NCI-H82 (cell line): ENCODE measurements around the gene MRI1.

Source experiments
- DNase-seq: peaks from one replicate; lab custom pipeline; 2025; lab: John Stamatoyannopoulos, UW

The MRI1 gene

DNA sequence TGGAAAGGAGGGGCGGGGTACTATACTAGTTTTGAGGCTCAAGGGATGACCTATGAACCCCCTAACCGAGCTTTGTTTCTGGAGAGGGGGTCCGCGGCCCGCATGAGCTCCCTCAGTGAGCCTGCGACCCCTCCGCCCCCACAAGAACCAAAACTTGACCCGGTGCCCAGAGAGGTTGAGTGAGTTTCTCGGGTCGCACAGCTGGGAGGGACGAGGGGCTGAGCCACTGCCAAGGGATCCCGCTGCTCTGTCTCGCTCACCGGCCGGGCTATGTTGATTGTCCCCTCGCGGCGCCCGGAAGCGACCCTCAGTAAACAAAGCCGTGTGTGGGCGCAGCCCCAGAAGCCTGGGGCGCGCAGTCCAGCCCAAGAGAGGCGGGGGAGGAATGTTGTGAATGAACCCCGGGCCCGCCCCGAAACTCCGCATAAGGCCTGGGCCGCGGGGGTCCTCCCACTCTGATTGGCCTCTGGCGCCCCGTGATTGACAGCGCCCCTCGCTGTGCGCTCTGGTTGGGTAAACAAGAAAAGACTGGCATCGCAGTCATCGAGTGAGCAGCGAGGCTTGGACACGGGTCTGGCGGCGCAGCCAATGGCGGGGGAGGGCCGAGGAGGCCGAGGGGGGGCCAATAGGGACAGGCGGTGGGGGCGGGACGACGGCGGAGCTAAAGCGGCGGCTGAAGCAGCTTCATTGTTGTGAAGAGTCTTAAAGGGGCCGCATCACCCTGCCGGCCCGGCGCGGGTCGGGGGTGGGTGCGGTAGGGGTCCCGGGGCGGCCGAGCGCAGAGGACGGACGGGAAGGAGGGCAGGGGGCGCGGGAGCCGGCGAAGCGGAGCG, 30.7 kb downstream of the MRI1 start, which contains the start of gene ZSWIM4:
Gene ZSWIM4 (plus strand): TSS at position 687 of the 833 bp plus-strand sequence. CDS start 206 bp downstream, outside the sequence.
- peak; percentile 100 for DNase-seq

- DNase-seq, result no peak
These were observed 31.4 kb downstream of the MRI1 start for GRCh38 chr19:13795595-13796300.

DNA sequence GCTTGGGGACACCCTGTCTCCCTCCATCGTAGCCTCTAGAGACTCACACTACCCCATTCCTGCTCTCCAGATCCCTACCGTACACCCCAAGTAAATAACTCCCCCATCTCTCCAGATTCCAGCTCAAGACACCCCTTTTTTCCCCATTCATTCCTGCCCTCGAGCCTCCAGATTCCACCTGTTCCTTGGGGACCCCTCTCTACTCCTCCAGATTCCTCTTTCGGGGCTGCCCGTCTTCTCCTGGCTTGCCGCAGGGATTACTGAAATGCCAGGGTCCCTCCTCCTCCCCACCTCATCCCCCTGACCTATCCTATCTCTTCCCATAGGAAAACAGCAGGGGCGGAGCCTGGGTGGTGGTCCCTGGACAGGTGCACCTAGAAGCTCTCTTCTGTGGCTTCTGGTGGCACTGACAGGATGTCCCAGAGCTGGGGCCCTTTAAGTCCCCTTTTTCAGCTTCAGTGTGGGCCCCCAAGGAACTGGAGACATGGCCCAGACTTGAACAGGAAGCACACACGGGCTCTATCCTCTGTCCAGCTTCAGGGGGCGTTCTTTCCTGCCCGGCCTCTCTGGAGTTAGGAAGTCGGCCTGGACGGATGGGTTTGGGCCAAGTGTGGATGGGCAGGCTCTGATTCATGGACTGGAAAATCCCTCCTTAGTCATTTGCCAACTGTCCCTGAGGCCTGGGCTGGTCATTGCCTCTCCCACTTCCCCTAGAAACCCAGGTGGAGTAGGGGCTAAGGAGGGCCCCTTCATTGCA, 32.2 kb downstream of the MRI1 start:
- peak; percentile 59 for DNase-seq

- DNase-seq, result no peak
These were observed 32.7 kb downstream of the MRI1 start for GRCh38 chr19:13797058-13797440.

- no peak for DNase-seq
These were observed 33.5 kb downstream of the MRI1 start for GRCh38 chr19:13797870-13798269.

DNA sequence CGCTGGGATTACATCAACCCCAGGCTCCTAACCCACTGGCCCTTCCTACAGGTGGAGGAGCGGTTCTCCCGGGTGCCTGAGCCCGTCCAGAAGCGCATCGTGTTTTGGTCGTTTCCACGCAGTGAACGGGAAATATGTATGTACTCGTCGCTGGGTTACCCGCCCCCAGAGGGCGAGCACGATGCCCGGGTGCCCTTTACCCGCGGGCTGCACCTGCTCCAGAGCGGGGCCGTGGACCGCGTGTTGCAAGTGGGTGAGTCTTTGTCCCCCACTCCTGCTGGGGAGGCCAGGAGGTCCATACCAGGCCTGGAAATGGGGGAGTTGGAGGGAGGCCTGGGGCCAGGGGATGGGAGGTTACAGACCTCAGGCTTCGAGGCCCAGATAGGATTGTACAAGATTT, 35.3 kb downstream of the MRI1 start:
- no peak for DNase-seq

- DNase-seq, result no peak
These were observed 38.7 kb downstream of the MRI1 start for GRCh38 chr19:13803038-13803437.

DNA sequence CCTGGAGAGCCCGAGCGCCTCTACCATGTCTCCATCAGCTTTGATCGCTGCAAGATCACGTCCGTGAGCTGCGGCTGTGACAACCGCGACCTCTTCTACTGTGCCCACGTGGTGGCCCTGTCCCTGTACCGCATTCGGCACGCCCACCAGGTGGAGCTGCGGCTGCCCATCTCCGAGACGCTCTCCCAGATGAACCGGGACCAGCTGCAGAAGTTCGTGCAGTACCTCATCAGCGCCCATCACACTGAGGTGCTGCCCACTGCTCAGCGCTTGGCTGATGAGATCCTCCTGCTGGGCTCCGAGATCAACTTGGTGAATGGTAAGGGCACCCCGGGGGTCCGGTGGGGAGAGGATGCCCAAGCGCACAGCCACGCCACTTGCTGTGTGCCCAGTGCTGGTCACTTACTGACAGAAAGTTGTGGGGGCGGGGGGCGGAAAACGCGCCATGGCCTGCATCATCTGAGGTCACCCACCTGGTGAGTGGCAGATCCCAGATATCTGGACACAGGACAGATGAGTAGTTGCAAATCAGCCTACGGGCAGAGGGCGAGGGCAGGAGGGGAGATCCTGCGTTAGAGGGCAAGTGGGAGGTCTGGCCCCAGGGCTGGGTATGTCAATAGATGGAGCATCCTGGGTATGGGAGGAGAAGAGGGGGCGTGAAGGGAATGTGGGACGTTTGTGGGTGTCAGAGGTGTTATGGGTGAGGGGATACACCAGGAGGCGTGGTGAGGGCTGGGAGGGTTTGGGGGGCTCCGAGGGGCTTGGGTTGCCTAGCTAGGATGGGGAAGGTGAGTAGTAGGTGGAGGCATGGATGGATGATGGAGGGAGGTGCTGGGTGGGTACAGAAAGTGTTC, 40.7 kb downstream of the MRI1 start:
- DNase-seq, result peak; percentile 52

- DNase-seq, result no peak
These were observed 42.4 kb downstream of the MRI1 start for GRCh38 chr19:13806728-13807127.

- no peak for DNase-seq
These were observed 43.2 kb downstream of the MRI1 start for GRCh38 chr19:13807421-13808021.

GRCh38 chr19:13808856-13809255, 44.5 kb downstream of the MRI1 start:
- DNase-seq, result no peak

GRCh38 chr19:13812544-13812943, 48.2 kb downstream of the MRI1 start:
- peak; percentile 72 for DNase-seq

DNA sequence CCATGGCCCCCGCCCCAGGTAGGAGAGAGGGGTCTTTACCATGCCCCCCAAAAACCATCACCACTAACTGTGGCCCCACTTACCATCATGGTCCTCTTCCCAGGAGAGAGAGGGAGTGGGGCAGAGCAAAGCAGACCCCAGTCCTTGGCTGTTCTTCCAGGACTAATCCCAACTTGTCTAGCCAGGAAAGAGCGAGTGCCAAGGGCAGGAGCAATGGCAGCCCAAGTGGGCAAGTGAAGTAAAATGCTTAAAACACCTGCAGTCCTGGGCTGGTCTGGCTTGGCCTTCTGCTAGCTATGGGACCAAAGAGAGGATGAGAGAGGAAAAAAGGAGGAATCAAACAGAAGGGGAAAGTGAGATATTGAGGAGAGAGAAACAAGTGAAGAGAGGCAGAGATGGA, 48.8 kb downstream of the MRI1 start:
- DNase-seq, result no peak

GRCh38 chr19:13814550-13814949, 50.2 kb downstream of the MRI1 start:
- no peak for DNase-seq

GRCh38 chr19:13817018-13817614, 52.8 kb downstream of the MRI1 start:
- DNase-seq, result peak; percentile 43

- DNase-seq, result peak; percentile 44
These were observed 53.5 kb downstream of the MRI1 start for GRCh38 chr19:13817615-13818371.

DNA sequence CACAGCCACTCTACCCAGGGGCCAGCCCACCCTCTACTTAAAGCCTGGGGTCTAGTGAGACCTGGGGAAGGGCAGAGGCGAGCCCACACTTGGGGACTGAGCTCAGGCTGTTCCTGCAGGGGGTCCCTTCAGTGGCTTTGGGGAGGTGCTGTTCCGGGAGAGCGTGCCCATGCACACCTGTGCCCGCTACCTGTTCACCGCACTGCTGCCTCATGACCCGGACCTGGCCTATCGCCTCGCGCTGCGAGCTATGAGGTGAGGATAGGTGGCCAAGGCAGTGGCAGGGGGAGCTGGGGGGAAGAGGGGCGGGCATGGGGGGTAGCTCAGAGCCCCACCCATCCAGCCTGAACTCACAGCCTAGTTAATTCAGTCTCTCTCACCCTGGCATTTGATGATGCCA, 54.9 kb downstream of the MRI1 start:
- no peak for DNase-seq

GRCh38 chr19:13821292-13821691, 57.0 kb downstream of the MRI1 start:
- DNase-seq, result no peak

DNA sequence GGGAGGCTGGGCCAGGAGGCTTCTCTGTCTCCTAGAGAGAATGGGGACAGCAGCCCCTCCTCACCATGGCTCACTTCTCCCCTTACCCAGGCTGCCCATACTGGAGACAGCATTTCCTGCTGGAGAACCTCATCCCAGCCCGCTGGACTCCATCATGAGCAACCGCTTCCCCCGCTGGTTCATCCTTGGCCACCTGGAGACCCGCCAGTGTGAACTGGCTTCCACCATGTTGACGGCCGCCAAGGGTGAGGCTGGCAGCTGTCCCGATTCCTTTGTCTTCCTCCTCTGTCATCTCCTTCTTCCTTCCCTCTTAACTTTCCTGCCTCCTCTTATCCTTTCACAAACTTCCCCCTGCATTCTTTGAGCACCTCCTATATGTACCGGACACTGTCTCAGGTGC, 58.9 kb downstream of the MRI1 start:
- no peak for DNase-seq
